AG09319 (cell line): ENCODE measurements around the gene CD79A.
A peak's percentile ranks its signal among the peaks of the same experiment; 100 is the strongest.

Experiments used
- DNase-seq: peaks from one replicate; pipeline ENCODE4 v3.0.0-alpha.2; 2010; ENCODE audit warnings: low read depth; ENCODE audit errors: extremely low read depth
- TF ChIP-seq, protein P1 (sequence below): IDR thresholded peaks from 2 replicates; pipeline ENCODE4 v1.5.1; 2011; ENCODE audit warnings: low read depth, mild to moderate bottlenecking, inconsistent platforms, low read length, moderate library complexity

Gene CD79A

DNA sequence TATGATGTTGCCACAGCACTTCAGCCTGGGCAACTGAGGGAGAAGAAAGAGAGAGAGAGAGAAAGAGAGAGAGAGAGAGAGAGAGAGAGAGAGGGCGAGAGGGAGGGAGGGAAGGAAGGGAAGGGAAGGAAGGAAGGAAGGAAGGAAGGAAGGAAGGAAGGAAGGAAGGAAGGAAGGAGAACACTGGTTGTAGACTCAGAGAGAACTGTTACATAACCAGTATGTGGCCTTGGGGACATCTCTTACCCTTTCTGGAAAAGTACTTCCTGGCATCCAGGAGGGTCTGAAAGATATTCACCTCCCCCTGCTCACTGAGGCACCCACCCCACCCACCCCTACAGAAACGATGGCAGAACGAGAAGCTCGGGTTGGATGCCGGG is 3.2 kb downstream of the CD79A start:
- TF ChIP-seq, protein P1, sequence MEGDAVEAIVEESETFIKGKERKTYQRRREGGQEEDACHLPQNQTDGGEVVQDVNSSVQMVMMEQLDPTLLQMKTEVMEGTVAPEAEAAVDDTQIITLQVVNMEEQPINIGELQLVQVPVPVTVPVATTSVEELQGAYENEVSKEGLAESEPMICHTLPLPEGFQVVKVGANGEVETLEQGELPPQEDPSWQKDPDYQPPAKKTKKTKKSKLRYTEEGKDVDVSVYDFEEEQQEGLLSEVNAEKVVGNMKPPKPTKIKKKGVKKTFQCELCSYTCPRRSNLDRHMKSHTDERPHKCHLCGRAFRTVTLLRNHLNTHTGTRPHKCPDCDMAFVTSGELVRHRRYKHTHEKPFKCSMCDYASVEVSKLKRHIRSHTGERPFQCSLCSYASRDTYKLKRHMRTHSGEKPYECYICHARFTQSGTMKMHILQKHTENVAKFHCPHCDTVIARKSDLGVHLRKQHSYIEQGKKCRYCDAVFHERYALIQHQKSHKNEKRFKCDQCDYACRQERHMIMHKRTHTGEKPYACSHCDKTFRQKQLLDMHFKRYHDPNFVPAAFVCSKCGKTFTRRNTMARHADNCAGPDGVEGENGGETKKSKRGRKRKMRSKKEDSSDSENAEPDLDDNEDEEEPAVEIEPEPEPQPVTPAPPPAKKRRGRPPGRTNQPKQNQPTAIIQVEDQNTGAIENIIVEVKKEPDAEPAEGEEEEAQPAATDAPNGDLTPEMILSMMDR, result no peak
- no peak for DNase-seq

DNA sequence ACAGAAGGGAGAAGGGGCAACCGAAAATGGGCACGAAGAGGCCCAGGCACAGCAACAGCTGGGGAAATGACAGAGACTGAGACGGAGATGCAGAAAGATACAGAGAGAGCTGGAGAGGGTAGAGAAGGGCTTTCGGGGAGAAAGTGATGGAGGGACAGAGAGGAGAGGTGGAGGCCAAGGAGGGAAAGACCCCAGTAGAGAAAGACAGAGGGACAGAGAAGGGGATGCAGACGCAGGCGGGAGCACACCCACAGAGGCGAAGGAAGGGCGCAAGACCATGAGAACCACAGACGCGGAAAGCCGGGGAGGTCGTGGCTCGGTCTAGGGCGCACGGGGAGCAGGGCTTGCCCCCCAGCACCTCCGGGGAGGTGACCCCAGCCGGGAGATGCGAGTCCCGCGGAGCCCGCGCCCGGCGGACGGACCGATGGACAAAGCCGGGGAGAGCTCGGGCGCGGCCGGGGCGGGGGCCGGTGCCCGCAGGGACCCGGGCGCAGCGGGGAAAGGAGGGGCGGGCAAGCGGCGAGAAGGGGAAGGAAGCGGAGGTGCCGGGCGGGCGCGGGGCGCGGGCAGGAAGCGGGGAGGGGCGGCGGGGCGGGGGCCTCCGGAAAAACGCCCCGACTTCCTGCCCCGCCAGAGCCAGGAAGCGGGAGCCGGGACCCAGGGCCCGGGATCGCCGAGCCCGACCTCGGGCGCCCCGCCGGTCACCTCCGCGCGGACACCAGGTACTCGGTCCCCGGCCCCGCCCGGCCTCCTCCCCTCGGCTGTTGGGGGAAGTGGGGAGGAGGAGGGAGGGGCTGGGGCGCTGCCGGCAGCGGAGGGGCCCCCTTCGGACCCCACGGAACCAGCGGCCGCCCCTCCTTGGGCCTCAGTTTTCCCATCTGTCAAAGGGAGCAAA is 5.7 kb downstream of the CD79A start, which contains the start of gene ARHGEF1:
ARHGEF1 (plus strand) TSS at position 617 of the 895 bp plus-strand sequence. CDS start 4,899 bp downstream, outside the sequence.
- TF ChIP-seq, protein P1, result no peak
- no peak for DNase-seq

DNA sequence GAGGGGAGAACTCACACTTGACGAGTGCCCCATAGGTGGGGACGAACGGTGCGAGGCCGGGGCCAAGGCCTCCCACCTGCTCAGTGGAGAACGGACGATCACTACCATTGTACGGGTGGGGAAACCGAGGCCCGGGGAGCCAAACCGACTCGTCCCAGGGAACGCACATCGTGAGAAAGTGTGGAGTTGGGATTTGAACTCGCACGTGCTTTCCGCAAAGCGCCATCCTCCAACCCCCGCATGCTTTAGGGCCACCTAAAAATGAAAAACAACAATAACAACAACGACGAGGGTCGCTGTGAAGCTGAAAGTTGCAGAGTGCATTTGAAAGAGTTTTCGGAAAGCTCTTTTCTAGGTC is 6.4 kb downstream of the CD79A start:
- TF ChIP-seq, protein P1, result no peak
- DNase-seq, result no peak

DNA sequence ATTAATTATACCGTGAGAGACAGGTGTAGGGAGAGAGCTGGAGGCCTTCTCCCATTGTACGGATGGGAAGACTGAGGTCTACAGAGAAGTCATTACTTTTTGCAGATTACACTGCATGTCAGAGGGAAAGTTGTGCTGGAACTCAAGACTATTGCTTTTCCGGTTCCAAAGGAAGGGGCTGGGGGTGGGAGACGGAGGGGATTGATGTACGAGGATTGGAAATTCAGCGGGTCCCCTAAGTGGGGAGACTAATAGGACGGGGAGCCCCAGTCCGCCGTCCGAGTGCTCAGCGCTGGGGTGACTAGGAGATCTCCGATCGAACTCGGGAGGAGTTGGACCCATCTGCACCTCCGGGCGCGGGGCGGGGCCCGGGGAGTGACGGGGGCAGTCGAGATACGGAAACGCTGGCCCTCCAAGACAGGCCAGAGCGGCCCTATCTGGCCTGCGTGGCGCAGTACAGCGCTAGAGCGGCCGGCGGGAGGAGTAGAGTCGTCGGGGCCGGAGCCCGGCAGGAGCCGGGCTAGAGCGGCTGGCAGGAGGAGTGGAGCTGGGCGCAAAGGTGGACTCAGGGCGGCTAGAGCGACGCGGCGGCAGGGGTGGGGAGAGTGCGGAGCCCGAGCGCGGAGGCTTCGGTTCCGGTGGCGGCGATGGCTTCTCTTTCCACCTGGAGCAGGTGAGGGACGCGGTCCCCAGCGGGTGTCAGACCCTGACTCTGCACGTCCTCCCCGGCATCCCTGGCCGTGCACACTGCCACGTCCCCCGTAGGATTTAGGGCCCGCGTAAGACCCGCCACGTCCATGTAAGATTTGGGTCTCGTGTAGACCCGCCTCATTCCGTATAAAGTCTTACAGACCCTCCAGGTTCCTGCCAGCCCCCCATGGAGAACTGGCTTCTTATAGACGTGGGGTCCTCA is 7.0 kb downstream of the CD79A start:
- TF ChIP-seq, protein P1, result peak; percentile 21
- DNase-seq, result peak; percentile 93

DNA sequence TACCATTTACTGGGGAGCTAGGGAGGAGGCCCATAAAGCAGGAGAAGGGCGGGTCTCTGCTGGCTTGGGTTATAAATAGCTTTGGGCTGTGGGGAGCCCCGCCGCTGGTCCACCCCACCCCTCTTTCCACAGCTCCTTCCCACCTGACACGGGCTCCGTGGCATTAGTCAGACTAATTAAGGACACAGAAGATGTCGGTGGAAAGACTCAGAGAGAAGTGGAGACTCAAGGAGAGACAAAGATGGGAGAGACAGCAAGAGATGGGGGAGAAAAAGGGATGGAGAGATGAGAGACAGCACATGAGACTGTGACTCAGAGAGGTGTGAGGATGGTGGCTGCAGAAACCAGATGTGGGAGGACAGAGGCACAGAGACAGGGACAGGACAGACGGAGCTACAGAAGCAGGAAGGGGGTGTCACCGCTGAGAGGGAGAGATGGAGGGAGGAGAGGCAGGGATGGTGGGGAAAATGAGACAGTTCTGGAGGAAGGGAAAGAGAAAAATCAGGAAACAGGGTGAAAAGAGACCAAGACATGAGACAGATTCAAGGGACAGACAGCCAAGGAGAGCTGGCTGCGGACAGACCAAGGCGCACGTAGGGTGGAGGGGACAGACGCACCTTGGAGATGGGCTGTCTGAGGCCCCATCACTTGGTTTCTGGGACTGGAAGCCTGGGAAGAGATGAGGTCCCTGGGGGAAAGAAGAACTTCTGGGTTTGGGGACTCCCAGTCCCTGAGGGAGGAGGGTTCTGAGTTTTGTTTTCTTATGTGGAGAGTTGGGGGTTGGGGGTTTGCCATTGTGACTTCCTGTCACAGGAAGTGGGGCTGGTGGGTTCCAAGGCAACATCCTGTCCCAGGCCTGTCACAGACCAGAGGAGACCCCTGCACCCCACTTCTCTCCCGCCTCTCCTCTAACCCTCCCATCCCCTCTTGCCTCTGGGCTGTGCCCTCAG is 10.0 kb downstream of the CD79A start:
- TF ChIP-seq, protein P1, result no peak
- no peak for DNase-seq

DNA sequence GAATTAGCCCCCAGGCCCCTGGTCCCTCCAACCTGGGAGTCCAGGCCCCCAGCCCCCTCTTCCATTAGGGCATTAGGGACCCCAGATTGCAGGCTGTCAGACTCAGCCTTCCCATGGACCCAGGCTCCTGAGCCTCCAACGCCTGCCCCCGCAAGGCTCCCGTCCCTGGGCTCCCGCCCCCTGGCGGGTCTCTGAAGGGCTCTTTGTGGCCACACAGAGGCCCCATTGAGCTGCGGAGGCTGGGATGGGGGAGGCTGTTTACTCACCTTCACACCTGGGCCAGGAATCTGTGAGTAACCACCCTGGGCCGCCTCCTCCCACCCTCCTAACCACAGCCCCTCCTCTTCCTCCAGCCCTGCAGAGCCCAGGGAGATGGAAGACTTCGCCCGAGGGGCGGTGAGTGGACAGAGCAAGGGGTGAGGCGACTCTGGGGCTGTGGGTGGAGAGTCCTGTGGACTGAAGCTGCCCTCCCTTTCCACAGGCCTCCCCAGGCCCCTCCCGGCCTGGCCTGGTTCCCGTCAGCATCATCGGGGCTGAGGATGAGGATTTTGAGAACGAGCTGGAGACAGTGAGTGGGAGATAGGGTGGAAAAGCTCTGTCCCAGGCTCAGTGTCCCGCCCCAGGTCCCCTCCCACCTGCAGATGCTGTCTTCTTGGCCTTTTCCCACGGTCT is 10.8 kb downstream of the CD79A start:
- no peak for DNase-seq
- TF ChIP-seq, protein P1, result no peak
